H9 (cell line): Measurements from ENCODE around the gene B9D1. TPM values are rescaled to one million over a fixed set of nuclear protein-coding genes. Genes with fewer than 3 reads are reported as not detected.

Experiments used
- DNase-seq: peaks from one replicate; pipeline ENCODE4 v3.0.0-alpha.2; 2017
- H2AFZ ChIP-seq: one replicate; pipeline ENCODE4 v1.6.1; 2013; ENCODE audit warnings: mild to moderate bottlenecking, low read length, control low read depth, moderate library complexity
- H2AK5ac ChIP-seq: 2 replicates; pipeline ENCODE4 v1.6.1; 2013; ENCODE audit warnings: low read length, control low read depth, mixed read lengths; ENCODE audit not compliant: insufficient read length
- H2BK120ac ChIP-seq: one replicate; pipeline ENCODE4 v1.6.1; 2013; ENCODE audit warnings: low read depth, mild to moderate bottlenecking, low read length, control low read depth, inconsistent platforms; ENCODE audit not compliant: poor library complexity, severe bottlenecking
- H2BK12ac ChIP-seq: 2 replicates; pipeline ENCODE4 v1.6.1; 2013; ENCODE audit warnings: low read length, control low read depth, mixed read lengths, low read depth; ENCODE audit not compliant: insufficient read length
- H2BK15ac ChIP-seq: 2 replicates; pipeline ENCODE4 v1.6.1; 2013; ENCODE audit warnings: low read depth, low read length, control low read depth
- H2BK20ac ChIP-seq: one replicate; pipeline ENCODE4 v1.6.1; 2013; ENCODE audit warnings: low read depth, mild to moderate bottlenecking, low read length, control low read depth, inconsistent platforms; ENCODE audit not compliant: poor library complexity, severe bottlenecking
- H2BK5ac ChIP-seq: 2 replicates; pipeline ENCODE4 v1.6.1; 2013; ENCODE audit warnings: low read length, control low read depth, mixed read lengths; ENCODE audit not compliant: insufficient read length
- H3K14ac ChIP-seq: 2 replicates; pipeline ENCODE4 v1.6.1; 2013; ENCODE audit warnings: low read length, control low read depth; ENCODE audit not compliant: insufficient read depth
- H3K18ac ChIP-seq: 2 replicates; pipeline ENCODE4 v1.6.1; 2013; ENCODE audit warnings: low read depth, mild to moderate bottlenecking, mixed read lengths, low read length, control low read depth; ENCODE audit not compliant: insufficient read length
- H3K23ac ChIP-seq: 2 replicates; pipeline ENCODE4 v1.6.1; 2013; ENCODE audit warnings: low read length, control low read depth, mixed read lengths, low read depth; ENCODE audit not compliant: insufficient read length
- H3K23me2 ChIP-seq: 2 replicates; pipeline ENCODE4 v1.6.1; 2013; ENCODE audit warnings: low read depth, mild to moderate bottlenecking, mixed read lengths, low read length, control low read depth; ENCODE audit not compliant: insufficient read length, poor library complexity, severe bottlenecking
- H3K27ac ChIP-seq: 2 replicates; pipeline ENCODE4 v1.5.1; 2013; ENCODE audit warnings: low read length, control low read depth, mixed read lengths, low read depth; ENCODE audit not compliant: insufficient read length
- H3K27me3 ChIP-seq: 2 replicates; pipeline ENCODE4 v1.6.1; 2013; ENCODE audit warnings: low read length, control low read depth, inconsistent platforms; ENCODE audit not compliant: insufficient read depth
- H3K4ac ChIP-seq: 2 replicates; pipeline ENCODE4 v1.6.1; 2013; ENCODE audit warnings: low read depth, mild to moderate bottlenecking, control low read depth, inconsistent platforms, low read length, moderate library complexity
- H3K4me1 ChIP-seq: 2 replicates; pipeline ENCODE4 v1.6.1; 2013; ENCODE audit warnings: low read length, control low read depth, inconsistent platforms; ENCODE audit not compliant: insufficient read depth
- H3K4me2 ChIP-seq: 2 replicates; pipeline ENCODE4 v1.6.1; 2013; ENCODE audit warnings: low read length, control low read depth, mixed read lengths; ENCODE audit not compliant: insufficient read length, insufficient read depth
- H3K56ac ChIP-seq: 2 replicates; pipeline ENCODE4 v1.6.1; 2013; ENCODE audit warnings: low read depth, mild to moderate bottlenecking, mixed read lengths, low read length, control low read depth; ENCODE audit not compliant: insufficient read length
- H3K79me1 ChIP-seq: 2 replicates; pipeline ENCODE4 v1.6.1; 2013; ENCODE audit warnings: low read depth, mild to moderate bottlenecking, moderate library complexity, low read length, control low read depth, inconsistent platforms; ENCODE audit not compliant: insufficient read depth, poor library complexity, severe bottlenecking
- H3K79me2 ChIP-seq: 2 replicates; pipeline ENCODE4 v1.6.1; 2013; ENCODE audit warnings: low read length, control low read depth, inconsistent platforms; ENCODE audit not compliant: insufficient read depth
- H3K9ac ChIP-seq: 2 replicates; pipeline ENCODE4 v1.6.1; 2013; ENCODE audit warnings: low read length, control low read depth, mixed read lengths; ENCODE audit not compliant: insufficient read length; ENCODE audit errors: extremely low read depth
- H3K9me3 ChIP-seq: one replicate; pipeline ENCODE4 v1.6.1; 2013; ENCODE audit warnings: low read depth, low read length, inconsistent platforms; ENCODE audit not compliant: control insufficient read depth
- H3T11ph ChIP-seq: one replicate; pipeline ENCODE4 v1.6.1; 2013; ENCODE audit warnings: mild to moderate bottlenecking, low read length, control low read depth, inconsistent platforms
- H4K20me1 ChIP-seq: one replicate; pipeline ENCODE4 v1.6.1; 2013; ENCODE audit not compliant: control insufficient read depth, insufficient read length, insufficient read depth
- H4K5ac ChIP-seq: 2 replicates; pipeline ENCODE4 v1.6.1; 2013; ENCODE audit warnings: low read depth, mild to moderate bottlenecking, mixed read lengths, low read length, control low read depth; ENCODE audit not compliant: insufficient read length
- H4K8ac ChIP-seq: replicated peaks from 2 replicates; pipeline ENCODE4 v1.6.1; 2013; ENCODE audit warnings: low read length, control low read depth, mixed read lengths, low read depth; ENCODE audit not compliant: insufficient read length
- H4K91ac ChIP-seq: 2 replicates; pipeline ENCODE4 v1.6.1; 2013; ENCODE audit warnings: low read depth, mild to moderate bottlenecking, moderate library complexity, mixed read lengths, low read length, control low read depth; ENCODE audit not compliant: insufficient read length
- H3K27ac Mint-ChIP-seq, 3 experiments: 2 replicates in 2 of 3; 3 replicates in 1 of 3; pipeline ENCODE4 v1.8.0; 2020 to 2021; ENCODE audit warnings: mixed read lengths in 3 of 3, mild to moderate bottlenecking in 1 of 3, moderate library complexity in 1 of 3
- H3K27me3 Mint-ChIP-seq: 2 replicates; pipeline ENCODE4 v1.8.0; 2021; ENCODE audit warnings: low read depth, mild to moderate bottlenecking, moderate library complexity, mixed read lengths
- H3K36me3 Mint-ChIP-seq, 3 experiments: 2 replicates in 2 of 3; 3 replicates in 1 of 3; pipeline ENCODE4 v1.8.0; 2020 to 2021; ENCODE audit warnings: low read depth in 3 of 3, mixed read lengths in 3 of 3; ENCODE audit not compliant: insufficient read depth in 1 of 3
- H3K4me1 Mint-ChIP-seq, 2 experiments: 2 replicates each; pipeline ENCODE4 v1.8.0; 2020; ENCODE audit warnings: mixed read lengths in 2 of 2
- H3K4me3 Mint-ChIP-seq, 2 experiments: 2 replicates in 1 of 2; 3 replicates in 1 of 2; pipeline ENCODE4 v1.8.0; 2020 to 2021; ENCODE audit warnings: mild to moderate bottlenecking in 2 of 2, mixed read lengths in 2 of 2, moderate library complexity in 1 of 2
- H3K9me3 Mint-ChIP-seq, 2 experiments: 2 replicates in 1 of 2; 3 replicates in 1 of 2; pipeline ENCODE4 v1.8.0; 2020; ENCODE audit warnings: mild to moderate bottlenecking in 2 of 2, mixed read lengths in 2 of 2, moderate library complexity in 1 of 2
- WGBS: extraction: QIAGEN DNeasy Blood & Tissue Kit; methylation state at CpG from one replicate; pipeline ENCODE4 v1.1.7; 2013; ENCODE audit warnings: missing lambda C conversion rate, low lambda C conversion rate, mixed read lengths; ENCODE audit not compliant: insufficient read length; ENCODE audit errors: extremely low coverage; 5-methylcytosine and 5-hydroxymethylcytosine counted together
- total RNA-seq: library from RNA; stranded (reverse); gene quantifications from 2 replicates; pipeline ENCODE4 v1.2.1, GENCODE V29; 2021
- TF ChIP-seq, protein P1 (sequence below): fragments of 200-600 bp; sonication (generic); conservative IDR thresholded peaks from 3 replicates; pipeline ENCODE4 v1.8.0; 2021; ENCODE audit warnings: antibody characterized with exemption, mild to moderate bottlenecking

Gene B9D1
- total RNA-seq, 1 experiment from 2014 or later: 30.4 TPM

DNA sequence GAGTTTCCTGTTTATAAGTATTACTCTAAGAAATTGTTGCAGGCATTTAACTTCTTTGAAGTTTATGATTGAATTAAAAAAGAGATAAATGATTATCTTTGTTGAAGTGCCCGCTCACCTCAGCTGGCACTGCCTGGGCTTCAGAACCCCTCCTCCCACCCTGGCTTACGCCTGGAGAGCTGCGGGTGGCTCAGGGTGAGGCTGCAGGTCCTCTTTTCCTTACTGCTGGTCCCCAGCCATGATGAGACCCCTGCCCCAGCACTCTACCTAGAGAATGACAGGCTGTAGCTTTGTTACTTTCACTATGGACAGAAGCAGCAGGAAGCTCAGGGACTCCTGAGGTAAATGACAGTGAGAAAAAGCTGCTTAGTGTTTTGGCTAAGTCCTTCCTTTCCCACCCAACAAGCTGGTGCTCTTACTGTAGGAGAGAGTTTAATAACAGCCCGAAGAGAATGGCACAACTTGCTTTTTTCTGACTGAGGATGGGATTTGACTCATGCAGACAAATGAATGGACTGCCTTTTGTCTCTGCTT lies 63.2 kb downstream of the B9D1 start:
- Histone ChIP-seq H2AK5ac (no peak overlapping the region), H3K4ac (no peak overlapping the region), H3K27me3 (no peaks in the 10 kb centered on the region), H4K8ac (no peak overlapping the region), H3K23ac (no peak overlapping the region), H2BK20ac (no peak overlapping the region), H3K79me1 (no peaks in the 10 kb centered on the region), H2BK5ac (no peak overlapping the region), H3K14ac (no peak overlapping the region), H3K9ac (no peak overlapping the region), H2BK12ac (no peak overlapping the region), H4K20me1 (no peaks in the 10 kb centered on the region), H3K23me2 (no peaks in the 10 kb centered on the region), H3K27ac (no peak overlapping the region), H3K4me1 (no peaks in the 10 kb centered on the region), H2AFZ (no peak overlapping the region), H2BK120ac (no peak overlapping the region), H3T11ph (no peak overlapping the region), H3K56ac (no peak overlapping the region), H3K4me2 (no peak overlapping the region), H4K5ac (no peak overlapping the region), H2BK15ac (no peak overlapping the region), H3K79me2 (no peaks in the 10 kb centered on the region; the same call in 1 of the 2 replicates), H4K91ac (no peak overlapping the region), H3K9me3 (no peaks in the 10 kb centered on the region), H3K18ac (no peak overlapping the region)
- Mint-ChIP-seq H3K9me3 (no peaks in the 10 kb centered on the region), H3K4me3 (no peak overlapping the region), H3K27me3 (no peaks in the 10 kb centered on the region), H3K4me1 (peaks cover 10 to 14% of the 10 kb centered on the region in 2 experiments), H3K36me3 (no peaks in the 10 kb centered on the region; a peak in 1 of 7 replicates), H3K27ac (no peak overlapping the region)
- TF ChIP-seq, protein P1, sequence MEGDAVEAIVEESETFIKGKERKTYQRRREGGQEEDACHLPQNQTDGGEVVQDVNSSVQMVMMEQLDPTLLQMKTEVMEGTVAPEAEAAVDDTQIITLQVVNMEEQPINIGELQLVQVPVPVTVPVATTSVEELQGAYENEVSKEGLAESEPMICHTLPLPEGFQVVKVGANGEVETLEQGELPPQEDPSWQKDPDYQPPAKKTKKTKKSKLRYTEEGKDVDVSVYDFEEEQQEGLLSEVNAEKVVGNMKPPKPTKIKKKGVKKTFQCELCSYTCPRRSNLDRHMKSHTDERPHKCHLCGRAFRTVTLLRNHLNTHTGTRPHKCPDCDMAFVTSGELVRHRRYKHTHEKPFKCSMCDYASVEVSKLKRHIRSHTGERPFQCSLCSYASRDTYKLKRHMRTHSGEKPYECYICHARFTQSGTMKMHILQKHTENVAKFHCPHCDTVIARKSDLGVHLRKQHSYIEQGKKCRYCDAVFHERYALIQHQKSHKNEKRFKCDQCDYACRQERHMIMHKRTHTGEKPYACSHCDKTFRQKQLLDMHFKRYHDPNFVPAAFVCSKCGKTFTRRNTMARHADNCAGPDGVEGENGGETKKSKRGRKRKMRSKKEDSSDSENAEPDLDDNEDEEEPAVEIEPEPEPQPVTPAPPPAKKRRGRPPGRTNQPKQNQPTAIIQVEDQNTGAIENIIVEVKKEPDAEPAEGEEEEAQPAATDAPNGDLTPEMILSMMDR: no peak
- DNase-seq: no peak
- WGBS: no CpG with 5 or more reads among the region's 4 CpGs
